GM13977 (cell line): ENCODE data around the gene PUM2.
"Not testable (repeated sequence)": the region's sequence is repeated elsewhere in the genome, so short reads cannot be mapped to it uniquely, and the experiment has no call there.

Experiments used
- DNase-seq: peaks from one replicate; pipeline ENCODE4 v3.0.0; 2012; ENCODE audit warnings: low spot score
- CTCF ChIP-seq: IDR thresholded peaks from 2 replicates; pipeline ENCODE4 v1.5.1; 2012; ENCODE audit warnings: mild to moderate bottlenecking, control low read depth; ENCODE audit not compliant: insufficient read depth; ENCODE audit errors: extremely low read depth, missing control alignments
- in situ Hi-C: fragments of 300-500 bp; cut with MboI; formaldehyde crosslinking; loops from one replicate; pipeline ENCODE4 v1.12.0; 2022; ENCODE audit warnings: low sequenced_read_pairs, low pct_unique_long_range_greater_than_20kb, mixed read lengths, inconsistent platforms; ENCODE audit not compliant: unreplicated experiment

Gene PUM2

GRCh38 chr2:20368706-20369105 lies 18.1 kb upstream of the PUM2 start:
- no peak for TF ChIP-seq CTCF
- no peak for DNase-seq
- in situ Hi-C loops: no loop called here

DNA sequence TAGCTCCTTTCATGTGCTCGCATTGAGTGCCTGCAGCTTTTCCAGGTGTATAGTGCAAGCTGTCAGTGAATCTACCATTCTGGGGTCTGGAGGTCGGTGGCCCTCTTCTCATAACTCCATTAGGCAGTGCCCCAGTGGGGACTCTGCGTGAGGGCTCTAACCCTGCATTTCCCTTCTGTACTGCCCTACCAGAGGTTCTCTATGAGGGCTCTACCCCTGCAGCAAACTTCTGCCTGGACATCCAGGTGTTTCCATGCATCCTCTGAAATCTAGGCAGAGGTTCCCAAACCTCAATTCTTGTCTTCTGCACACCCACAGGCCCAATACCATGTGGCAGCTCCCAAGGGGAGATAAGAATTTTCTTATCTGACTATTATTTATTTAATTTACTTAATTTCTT lies 17.3 kb upstream of the PUM2 start:
- in situ Hi-C loops, DNase-seq: not testable (repeated sequence)

GRCh38 chr2:20366672-20367116 lies 16.1 kb upstream of the PUM2 start:
- no peak for DNase-seq
- in situ Hi-C loops: no loop called here
- TF ChIP-seq CTCF: no peak

DNA sequence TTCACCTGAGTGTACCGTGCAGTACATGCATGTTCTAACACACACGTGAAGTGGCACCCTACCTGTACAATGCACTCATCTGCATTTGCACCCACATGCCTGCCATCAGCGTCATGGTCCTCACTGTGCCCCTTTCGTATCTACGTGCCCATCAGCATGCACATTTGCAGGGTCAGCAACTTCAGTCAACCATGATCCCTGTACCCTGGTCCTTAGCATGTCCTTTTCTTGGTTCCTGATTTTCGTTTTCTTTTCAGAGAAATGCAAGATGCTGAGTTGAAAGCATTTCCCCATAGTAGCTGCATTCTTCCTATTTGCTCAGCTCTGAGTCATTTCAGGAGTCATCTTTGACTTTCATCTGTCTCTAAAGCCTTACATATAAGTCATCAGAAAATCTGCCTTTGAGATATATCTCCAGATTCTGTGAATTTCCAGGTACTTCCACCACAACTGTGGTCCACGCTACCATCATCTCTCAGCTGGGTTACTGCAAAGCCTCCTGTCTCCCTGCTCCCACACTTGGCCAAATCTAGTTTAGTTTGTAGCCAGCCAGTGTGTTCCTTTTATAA lies 14.7 kb upstream of the PUM2 start:
- TF ChIP-seq CTCF: no peak
- peak; percentile 63 for DNase-seq
- in situ Hi-C loops: no loop called here

DNA sequence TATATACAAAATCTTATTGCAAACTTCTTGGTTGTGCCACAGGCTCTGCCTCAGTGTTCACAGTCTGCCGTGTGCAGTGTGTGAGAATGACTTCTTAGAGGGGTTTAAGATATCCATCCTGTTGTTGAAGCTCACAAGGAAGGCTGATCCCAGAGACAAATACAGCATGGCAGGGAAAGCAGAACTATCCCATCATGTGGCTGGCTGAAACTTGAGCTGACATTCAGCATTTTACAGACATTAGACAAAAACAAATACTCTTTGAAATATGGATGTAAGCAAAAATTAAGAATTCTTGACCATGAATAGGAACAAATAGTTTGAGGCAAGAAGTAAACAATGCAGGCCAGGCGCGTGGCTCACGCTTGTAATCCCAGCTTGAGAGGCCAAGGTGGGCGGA lies 12.9 kb upstream of the PUM2 start:
- DNase-seq: no peak
- TF ChIP-seq CTCF: no peak
- in situ Hi-C loops: no loop called here

DNA sequence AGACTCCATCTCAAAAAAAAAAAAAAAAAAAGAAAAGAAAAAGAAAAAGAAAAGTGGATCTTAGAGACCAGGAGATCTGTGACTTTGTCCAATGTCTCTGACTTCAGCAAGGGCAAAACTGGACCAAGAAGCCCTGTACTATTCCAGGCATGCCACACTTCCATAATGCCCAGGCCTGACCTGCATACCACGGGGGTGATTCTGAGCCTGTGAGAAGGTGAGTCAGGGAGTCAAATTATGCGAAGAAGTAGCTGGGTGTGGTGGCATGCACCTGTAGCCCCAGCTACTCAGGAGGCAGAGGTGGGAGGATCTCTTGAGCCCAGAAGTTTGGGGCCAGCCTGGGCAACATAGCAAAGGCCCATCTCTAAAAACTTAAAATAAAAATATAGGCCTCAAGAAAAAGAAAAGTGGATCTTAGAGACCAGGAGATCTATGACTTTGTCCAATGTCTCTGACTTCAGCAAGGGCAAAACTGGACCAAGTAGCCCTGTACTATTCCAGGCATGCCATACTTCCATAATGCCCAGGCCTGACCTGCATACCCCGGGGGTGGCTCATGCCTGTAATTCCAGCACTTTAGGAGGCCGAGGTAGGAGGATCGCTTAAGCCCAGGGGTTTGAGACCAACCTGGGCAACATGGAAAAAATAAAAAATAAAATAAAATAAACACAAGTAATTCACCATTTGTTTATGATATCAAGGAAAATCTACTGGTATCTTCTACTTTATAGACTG lies 12.2 kb upstream of the PUM2 start:
- DNase-seq: no peak
- no peak for TF ChIP-seq CTCF
- in situ Hi-C loops: no loop called here

DNA sequence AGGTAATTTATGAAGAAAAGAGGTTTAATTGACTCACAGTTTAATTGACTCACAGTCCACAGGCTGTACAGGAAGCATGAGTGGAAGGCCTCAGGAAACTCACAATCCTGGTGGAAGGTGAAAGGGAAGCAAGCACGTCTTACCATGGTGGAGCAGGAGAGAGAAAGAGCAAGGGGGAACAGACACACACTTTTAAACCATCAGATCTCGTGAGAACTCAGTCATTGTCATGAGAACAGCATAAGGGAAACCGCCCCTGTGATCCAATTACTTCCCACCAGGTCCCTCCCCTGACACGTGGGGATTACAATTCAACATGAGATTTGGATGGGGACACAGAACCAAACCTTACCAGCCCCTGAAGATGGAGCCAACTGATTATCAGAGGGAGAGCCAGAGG lies 11.2 kb upstream of the PUM2 start:
- in situ Hi-C loops: no loop called here
- no peak for TF ChIP-seq CTCF

More for the DNA sequence above, 11.2 kb upstream of the PUM2 start:
- DNase-seq: no peak
